Spleen (tissue), 11 donors: ENCODE data around the gene HERPUD1. TPM values are rescaled to one million over a fixed set of nuclear protein-coding genes. Genes with fewer than 3 reads are reported as not detected.

Source experiments
- DNase-seq: peaks from one replicate; pipeline ENCODE4 v3.0.0-alpha.2; 2020
- H3K27ac ChIP-seq, 8 donors: fragments of 200-600 bp; sonication (generic) in 7 of 8; 1 replicate in 4 of 8; 2 replicates in 4 of 8; pipeline versions ENCODE4 v1.5.0 to v1.8.0; 2016 to 2021; ENCODE audit warnings: inconsistent platforms in 4 of 8, mild to moderate bottlenecking in 4 of 8, moderate library complexity in 1 of 8
- H3K27me3 ChIP-seq, 7 donors: fragments of 200-600 bp; sonication (generic) in 6 of 7; replicated peaks in 1 of 7; 1 replicate in 4 of 7; 2 replicates in 3 of 7; pipeline versions ENCODE4 v1.5.0 to v1.8.0; 2016 to 2021; ENCODE audit warnings: inconsistent platforms in 3 of 7, mild to moderate bottlenecking in 1 of 7
- H3K36me3 ChIP-seq, 6 donors: fragments of 200-600 bp; sonication (generic) in 5 of 6; 1 replicate in 4 of 6; 2 replicates in 2 of 6; pipeline versions ENCODE4 v1.5.0 to v1.8.0; 2016 to 2021; ENCODE audit warnings: inconsistent platforms in 2 of 6
- H3K4me1 ChIP-seq, 6 donors: fragments of 200-600 bp; sonication (generic) in 5 of 6; 1 replicate in 3 of 6; 2 replicates in 3 of 6; pipeline versions ENCODE4 v1.5.0 to v1.8.0; 2016 to 2021; ENCODE audit warnings: inconsistent platforms in 3 of 6
- H3K4me3 ChIP-seq, 8 donors: fragments of 200-600 bp; sonication (generic) in 7 of 8; 1 replicate in 4 of 8; 2 replicates in 4 of 8; pipeline versions ENCODE4 v1.5.0 to v1.8.0; 2016 to 2021; ENCODE audit warnings: inconsistent platforms in 4 of 8, mild to moderate bottlenecking in 4 of 8, moderate library complexity in 2 of 8
- H3K9me3 ChIP-seq, 8 donors: fragments of 200-600 bp; sonication (generic) in 7 of 8; 1 replicate in 4 of 8; 2 replicates in 4 of 8; pipeline versions ENCODE4 v1.5.0 to v1.8.0; 2016 to 2021; ENCODE audit warnings: inconsistent platforms in 4 of 8
- CTCF ChIP-seq, 11 experiments: fragments of 200-600 bp in 7 of 11; fragments of 450-650 bp in 4 of 11; sonication (generic) in 4 of 11; IDR thresholded peaks in 8 of 11; conservative IDR thresholded peaks in 3 of 11; 1 replicate in 7 of 11; 2 replicates in 4 of 11; pipeline versions ENCODE4 v1.4.0 to v1.8.0; 2016 to 2021; ENCODE audit warnings: antibody characterized with exemption in 11 of 11, inconsistent platforms in 4 of 11, mild to moderate bottlenecking in 1 of 11
- POLR2A ChIP-seq, 3 donors: fragments of 450-650 bp; IDR thresholded peaks; one replicate each; pipeline ENCODE4 v1.5.1; 2017; ENCODE audit warnings: antibody characterized with exemption in 3 of 3, mild to moderate bottlenecking in 1 of 3
- POLR2AphosphoS5 ChIP-seq, 3 donors: sonication (generic); formaldehyde crosslinking; IDR thresholded peaks; one replicate each; pipeline ENCODE4 v1.5.1; 2017; ENCODE audit warnings: antibody characterized with exemption in 3 of 3
- WGBS, 5 donors: extraction: QIAGEN DNeasy Blood & Tissue Kit in 3 of 5; methylation state at CpG; one replicate each; pipeline versions ENCODE4 v1.1.5 to v1.1.7; 2013 to 2018; 5-methylcytosine and 5-hydroxymethylcytosine counted together
- intact Hi-C: fragments of 100-400 bp; cut with DNase I; formaldehyde crosslinking; loops from one replicate; pipeline ENCODE4 v1.15.0; 2023; ENCODE audit warnings: low total_unique reads
- polyA plus RNA-seq, 3 donors: library from polyadenylated mRNA; stranded (reverse); fragments of 200-250 nt; gene quantifications; one replicate each; pipeline ENCODE4 v1.2.1, GENCODE V29; 2013
- total RNA-seq, 7 donors: library from RNA; depleted of rRNA in 3 of 7; stranded (reverse); fragments of >200 nt in 3 of 7; fragmentation: NEBNext Ultra II Directional in 4 of 7; extraction: Animal tissue kit (Norgen Biotek cat#: 25700) in 4 of 7; gene quantifications; one replicate each; pipeline versions ENCODE4 v1.1.0 to v1.2.1, GENCODE V29; 2016 to 2021
- donor health status: healthy with polysubstance abuse.
- donor health status: DM: no; HTN: no; CAD: no; lungs with moderate emphysema.
- donor health status: DM: no; HTN: no; CAD: no.
- donor health status: Bipolar disorder and iron deficiency.
- donor health status: healthy.
- donor health status: DM: no; HTN: no; CAD: no.
- donor health status: DM: yes; HTN: yes; CAD: no.

HERPUD1 gene
- total and polyA plus RNA-seq, 10 donors = 84.1 to 370 (median 193) TPM

GRCh38 chr16:56941092-56941491 is 9.2 kb downstream of the HERPUD1 start:
- Histone ChIP-seq H3K27me3 (no peaks in the 10 kb centered on the region), H3K36me3 (peaks cover 15 to 100% (median 96%) of the 10 kb centered on the region in 6 donors), H3K9me3 (no peaks in the 10 kb centered on the region), H3K27ac (peak overlapping the region in 4 of 8 donors; percentile 18 to 81 (median 44)), H3K4me1 (peaks cover 16 to 93% (median 68%) of the 10 kb centered on the region in 6 donors), H3K4me3 (peak overlapping the region in 1 of 8 donors; percentile 0)
- WGBS, 5 donors = 36 to 62% (median 55%) methylated on average over 2 of the region's 2 CpGs
- peak; percentile 3 for DNase-seq
- peak in 1 of 3 donors; percentile 80 for TF ChIP-seq POLR2AphosphoS5 (IDR thresholded peaks at IDR 0.05)
- TF ChIP-seq CTCF (IDR thresholded peaks at IDR 0.05 in 8 of 11, conservative IDR thresholded peaks at IDR 0.05 in 3 of 11) = no peak
- no peak for TF ChIP-seq POLR2A (IDR thresholded peaks at IDR 0.05)
- intact Hi-C loops = no loop called here

GRCh38 chr16:56941856-56942331 is 10.0 kb downstream of the HERPUD1 start:
- H3K4me3 ChIP-seq = no peak overlapping the region
- H3K9me3 ChIP-seq = no peaks in the 10 kb centered on the region
- TF ChIP-seq POLR2AphosphoS5 (IDR thresholded peaks at IDR 0.05) (peak in 1 of 3 donors; percentile 75), CTCF (IDR thresholded peaks at IDR 0.05 in 8 of 11, conservative IDR thresholded peaks at IDR 0.05 in 3 of 11) (no peak), POLR2A (IDR thresholded peaks at IDR 0.05) (no peak)
- H3K27me3 ChIP-seq = no peaks in the 10 kb centered on the region
- WGBS, 5 donors = 66 to 80% (median 74%) methylated on average over 9 of the region's 9 CpGs
- intact Hi-C loops = no loop called here
- DNase-seq = peak; percentile 25
- H3K27ac ChIP-seq = peak overlapping the region in 4 of 8 donors; percentile 2 to 61 (median 20)
- peaks cover 11 to 90% (median 63%) of the 10 kb centered on the region in 6 donors for H3K4me1 ChIP-seq
- peaks cover 10 to 100% (median 95%) of the 10 kb centered on the region in 6 donors for H3K36me3 ChIP-seq

GRCh38 chr16:56943761-56944375 is 11.9 kb downstream of the HERPUD1 start:
- peaks cover 10 to 97% (median 77%) of the 10 kb centered on the region in 6 donors for H3K36me3 ChIP-seq
- H3K27me3 ChIP-seq = no peaks in the 10 kb centered on the region
- intact Hi-C loops = no loop called here
- H3K9me3 ChIP-seq = no peaks in the 10 kb centered on the region
- DNase-seq = peak; percentile 34
- no peak for TF ChIP-seq CTCF (IDR thresholded peaks at IDR 0.05 in 8 of 11, conservative IDR thresholded peaks at IDR 0.05 in 3 of 11)
- peak in 1 of 3 donors; percentile 31 for TF ChIP-seq POLR2AphosphoS5 (IDR thresholded peaks at IDR 0.05)
- H3K4me3 ChIP-seq = no peak overlapping the region
- WGBS, 5 donors = 73 to 90% (median 83%) methylated on average over 6 of the region's 6 CpGs
- H3K4me1 ChIP-seq = peaks cover 8 to 76% (median 44%) of the 10 kb centered on the region in 6 donors
- H3K27ac ChIP-seq = peak overlapping the region in 5 of 8 donors; percentile 0 to 61 (median 16)
